ENCODE data around the gene PPP2R3B.
"Not testable (repeated sequence)": the region's sequence is repeated elsewhere in the genome, so short reads cannot be mapped to it uniquely, and the experiment has no call there.

PPP2R3B gene

DNA sequence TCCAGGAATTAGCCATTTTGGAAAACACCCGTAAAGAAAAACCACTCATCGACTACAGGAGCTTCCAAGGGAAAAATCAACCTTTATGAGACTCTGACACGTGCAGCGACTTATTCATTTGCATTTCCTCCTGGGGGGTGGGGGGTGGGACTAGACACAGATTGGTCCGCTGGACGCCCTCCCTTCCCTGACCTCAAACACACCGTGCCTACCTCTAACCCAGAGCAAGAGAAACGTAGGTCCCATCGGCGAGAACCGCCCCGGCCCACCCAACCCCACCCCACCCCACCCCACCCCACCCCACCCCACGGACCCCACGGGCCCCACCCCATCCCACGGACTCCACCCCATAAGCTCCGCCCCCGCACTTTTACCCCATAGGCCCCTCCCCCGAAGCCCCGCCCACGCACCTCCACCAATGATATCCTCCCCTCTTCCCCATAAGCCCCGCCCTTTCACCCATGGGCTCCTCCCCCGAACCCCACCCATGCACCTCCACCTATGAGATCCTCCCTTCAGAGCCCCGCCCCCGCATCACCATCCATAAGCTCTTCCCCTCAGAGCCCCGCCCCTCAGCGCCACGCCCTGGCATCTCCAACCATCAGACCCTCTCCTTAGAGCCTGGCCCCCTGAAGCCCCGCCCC is 69.2 kb downstream of the PPP2R3B start:
- no peak for DNase-seq

DNA sequence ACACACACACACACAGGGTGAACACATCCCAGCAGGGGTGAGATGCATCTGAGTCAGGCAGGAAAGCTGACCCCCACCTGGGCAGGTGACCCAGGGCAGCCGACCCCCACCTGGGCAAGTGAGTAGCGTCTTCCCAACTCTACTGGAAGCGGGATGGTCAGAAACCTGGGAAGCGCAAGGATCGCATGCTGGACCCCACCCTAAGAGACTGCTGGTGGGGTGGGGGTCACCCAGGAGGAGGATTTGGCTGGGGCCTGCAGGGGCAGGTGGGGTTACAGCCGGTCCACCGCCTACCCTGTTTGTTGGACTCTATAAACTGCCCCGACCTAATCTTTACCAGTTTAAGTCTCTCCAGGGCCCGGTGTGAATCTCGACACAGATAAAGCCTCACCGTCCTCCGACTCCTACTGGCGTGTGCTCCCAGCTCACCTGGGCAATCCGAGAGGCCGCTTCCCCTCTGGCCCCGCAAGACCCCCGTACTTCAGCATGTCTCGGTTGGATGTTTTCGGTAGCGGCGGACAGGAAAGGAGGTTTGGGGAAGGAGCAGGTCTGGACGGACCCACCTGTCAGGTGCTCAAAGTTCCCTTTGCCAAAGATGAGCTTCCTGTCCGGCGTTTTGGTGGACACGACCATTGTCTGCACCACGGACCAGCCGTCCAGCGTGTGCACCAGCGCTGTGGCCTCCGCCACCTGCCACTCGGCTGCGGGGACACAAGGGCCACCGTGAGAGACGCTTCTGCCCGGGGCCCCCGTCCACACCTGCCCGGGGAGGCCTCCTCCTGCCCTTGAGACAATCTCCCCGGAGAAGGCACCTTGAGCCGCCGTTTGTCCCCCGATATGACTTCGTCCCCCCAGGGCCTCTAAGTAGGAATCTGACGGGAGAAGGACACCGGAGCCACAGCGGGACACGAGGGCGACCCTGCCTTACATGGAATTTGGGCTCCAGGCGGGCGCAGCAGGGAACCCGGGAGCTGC is 70.1 kb downstream of the PPP2R3B start:
- DNase-seq, result no peak

DNA sequence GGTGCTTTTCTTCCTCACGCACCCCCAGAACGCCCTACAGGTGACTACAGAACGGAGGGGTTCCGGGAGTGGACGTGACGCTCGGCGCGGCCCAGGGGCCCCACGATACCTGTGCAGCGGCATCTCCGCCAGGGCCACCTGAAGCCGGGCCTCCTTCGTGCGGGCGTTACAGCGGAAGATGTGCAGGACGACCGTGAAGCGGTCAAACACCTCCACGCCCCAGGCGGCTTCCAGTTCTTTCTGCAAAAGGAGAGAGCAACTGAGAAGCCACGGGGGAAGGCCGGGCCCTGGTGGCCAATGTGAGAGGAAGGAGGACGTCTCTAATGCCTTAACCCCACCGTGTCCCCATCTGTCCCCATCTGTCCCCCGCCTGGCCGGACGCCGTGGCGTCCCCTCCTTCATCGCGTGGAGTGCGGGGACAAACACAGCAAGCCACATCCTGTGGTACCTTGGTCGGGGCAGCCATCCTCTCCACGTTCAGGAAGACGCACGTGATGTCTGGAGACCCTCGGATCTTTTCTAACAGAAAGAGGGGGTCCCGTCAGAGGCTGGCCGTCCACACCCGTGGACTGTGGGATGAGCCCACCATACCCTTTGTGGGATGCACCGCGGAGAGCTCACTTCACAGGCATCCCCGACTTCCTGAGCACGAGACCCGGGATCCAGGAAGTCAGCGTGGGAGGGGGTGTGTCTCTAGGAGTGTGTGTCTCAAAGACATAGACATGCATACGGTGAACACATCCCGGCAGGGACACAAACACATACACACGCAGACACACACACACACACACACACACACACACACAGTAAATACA is 71.7 kb downstream of the PPP2R3B start:
- DNase-seq, result no peak

DNA sequence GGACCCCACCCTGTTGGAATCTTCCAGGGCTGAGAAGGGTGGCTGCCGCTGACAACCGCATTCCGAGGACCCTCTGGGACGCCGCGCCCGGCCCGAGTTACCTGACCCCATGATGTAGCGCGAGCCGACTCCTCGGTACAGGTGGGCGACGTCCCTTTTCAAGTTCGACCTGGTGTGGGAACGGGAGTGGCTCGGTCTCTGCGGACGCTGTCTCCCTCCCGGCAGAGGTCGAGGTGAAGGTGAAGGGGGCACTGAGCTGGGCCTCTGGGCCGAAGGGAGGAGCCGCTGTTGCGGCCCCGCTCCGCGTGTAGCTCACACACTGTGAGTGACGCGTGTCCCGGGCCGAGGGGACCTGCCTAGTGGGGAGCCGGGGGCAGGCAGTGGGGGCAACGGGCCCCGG is 72.7 kb downstream of the PPP2R3B start:
- DNase-seq, result no peak

DNA sequence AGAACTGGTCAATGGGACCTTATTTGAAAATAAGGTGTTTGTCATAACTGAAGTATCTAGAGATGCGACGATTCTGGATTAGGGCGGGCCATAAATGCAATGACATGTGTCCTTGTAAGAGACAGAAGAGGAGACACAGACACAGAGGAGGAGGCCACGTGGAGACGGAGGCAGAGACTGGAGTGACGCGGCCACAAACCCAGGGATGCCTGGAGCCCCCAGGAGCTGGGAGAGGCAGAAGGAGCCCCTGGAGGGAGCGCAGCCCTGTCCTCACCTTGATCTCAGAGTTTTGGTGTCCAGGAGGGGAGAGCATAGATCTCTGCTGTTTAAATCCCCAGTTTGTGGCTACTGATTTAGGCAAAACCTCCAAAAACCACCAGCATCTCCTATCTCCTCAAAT is 73.2 kb downstream of the PPP2R3B start:
- DNase-seq, result no peak

DNA sequence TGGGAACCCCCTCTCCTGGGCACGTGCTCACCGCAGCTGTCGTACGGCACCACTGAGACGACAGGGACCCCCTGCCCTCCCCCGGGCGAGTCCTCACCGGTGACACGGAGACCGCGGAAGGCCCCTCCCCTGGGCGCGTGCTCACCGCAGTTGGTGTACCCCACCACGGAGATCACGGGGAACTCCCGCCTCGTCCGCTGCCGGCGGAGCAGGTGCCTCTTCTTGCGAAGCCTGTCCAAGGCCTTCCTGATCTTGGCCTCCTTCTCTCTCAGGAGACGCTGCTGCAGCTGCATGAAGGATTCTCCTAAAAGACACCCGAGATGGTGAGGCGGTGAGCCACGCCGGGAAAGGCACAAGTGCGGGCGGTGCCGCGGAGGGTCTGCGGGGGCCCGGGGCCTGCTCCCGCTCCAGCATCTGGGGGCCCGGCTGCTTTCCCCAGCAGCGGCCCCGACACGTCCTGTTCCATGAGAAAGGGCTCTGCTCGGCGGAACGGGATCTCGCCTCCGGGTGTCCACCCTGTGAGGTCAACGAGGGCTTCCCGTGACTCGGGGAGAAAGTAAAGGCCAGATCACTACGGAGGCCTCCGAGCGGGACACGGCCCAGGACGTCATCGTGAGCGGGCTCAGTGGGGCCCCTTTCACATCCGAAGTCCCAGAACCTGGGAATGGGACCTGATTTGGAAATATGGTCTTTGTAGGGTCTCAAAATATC is 73.9 kb downstream of the PPP2R3B start:
- DNase-seq, result no peak

DNA sequence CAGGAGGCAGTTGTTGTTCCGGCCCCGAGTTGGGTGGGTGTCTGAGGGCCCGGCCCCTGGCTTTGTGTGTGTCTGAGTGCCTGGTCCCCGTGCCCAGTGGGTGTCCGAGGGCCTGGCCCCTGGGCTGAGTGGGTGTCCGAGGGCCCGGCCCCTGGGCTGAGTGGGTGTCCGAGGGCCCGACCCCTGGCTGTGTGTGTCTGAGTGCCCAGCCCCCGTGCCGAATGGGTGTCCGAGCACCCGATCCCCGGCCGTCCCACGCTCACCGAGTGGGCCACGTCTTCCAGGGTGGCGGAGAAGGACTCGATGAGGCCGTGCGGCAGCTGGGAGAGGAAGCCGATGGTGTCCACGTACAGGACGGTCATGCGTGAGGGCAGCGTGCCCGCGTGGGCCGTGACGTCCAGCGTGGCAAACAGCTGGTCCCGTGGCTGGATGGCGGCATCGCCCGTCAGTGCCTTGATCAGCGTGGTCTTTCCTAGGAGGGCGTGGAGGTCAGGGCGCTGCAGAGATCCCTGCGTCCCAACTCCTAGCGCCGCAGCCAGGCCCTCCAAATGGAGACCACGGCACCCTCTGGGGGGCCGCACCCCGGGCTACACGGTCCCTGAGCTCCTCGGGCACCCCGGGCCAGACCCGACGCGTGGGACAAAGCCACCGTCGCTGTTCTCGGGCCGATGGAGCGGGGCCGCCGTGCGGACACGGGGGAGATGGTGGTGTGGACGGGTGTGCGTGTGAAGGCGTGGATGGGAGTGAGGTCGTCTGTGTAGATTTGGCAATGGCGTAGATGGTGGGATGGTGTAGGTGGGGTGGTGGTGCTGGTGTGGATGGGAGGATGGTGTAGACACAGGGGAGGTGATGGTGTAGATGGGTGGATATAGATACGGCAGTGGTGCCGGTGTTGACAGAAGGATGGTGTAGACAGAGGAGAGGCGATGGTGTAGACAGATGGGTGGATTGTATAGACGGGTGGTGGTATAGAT is 75.3 kb downstream of the PPP2R3B start:
- no peak for DNase-seq

DNA sequence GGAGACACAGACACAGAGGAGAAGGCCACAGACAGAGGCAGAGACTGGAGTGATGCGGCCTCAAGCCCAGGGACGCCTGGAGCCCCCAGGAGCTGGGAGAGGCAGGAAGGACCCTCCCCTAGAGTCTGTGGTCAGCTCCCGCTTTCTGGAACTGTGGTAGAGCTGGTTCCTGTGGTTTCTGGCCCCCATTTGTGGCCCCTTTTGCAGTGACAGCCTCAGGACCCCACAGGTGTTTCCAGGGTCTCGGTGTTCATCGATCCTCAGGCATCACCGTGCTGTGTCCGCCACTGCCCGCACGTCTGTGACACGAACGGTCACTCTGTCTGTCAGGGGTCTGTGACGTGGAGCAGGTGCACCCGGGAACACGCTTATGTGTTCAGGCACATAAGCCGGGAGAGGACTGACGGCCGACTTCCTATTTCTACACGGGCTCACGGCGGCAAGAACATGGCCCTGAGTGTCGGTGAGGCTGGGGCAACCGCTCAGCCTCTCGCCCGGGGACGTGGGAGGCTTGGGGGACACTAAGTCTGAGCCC is 76.0 kb downstream of the PPP2R3B start:
- DNase-seq, result no peak

DNA sequence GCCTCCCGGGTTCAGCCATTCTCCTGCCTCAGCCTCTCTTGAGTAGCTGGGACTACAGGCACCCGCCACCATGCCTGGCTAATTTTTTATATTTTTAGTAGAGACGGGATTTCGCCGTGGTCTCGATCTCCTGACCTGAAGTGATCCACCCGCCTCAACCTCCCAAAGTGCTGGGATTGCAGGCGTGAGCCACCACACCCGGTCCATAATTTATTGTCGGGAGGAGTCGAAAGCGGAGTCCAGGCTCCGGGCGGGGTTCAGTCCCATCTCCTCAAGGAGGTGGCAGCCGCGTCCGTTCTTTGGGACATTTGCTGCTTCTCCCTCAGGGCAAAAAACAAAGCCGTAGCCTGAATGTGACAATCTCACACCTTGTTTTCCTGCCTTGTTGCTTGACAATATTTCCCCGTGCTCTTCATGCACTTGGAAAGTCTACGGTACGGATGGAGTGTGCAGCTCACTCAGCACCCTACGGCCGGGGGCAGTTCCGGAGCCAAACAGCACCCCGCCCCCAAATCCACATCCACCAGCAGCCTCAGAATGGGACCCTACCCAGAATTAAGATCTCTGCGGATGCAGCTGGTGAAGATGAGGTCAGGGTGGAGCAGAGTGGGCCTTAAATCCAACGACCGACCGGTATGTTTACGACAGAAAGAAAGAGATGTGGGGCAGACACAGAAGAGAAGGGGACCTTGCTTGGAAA is 77.7 kb downstream of the PPP2R3B start:
- no peak for DNase-seq

DNA sequence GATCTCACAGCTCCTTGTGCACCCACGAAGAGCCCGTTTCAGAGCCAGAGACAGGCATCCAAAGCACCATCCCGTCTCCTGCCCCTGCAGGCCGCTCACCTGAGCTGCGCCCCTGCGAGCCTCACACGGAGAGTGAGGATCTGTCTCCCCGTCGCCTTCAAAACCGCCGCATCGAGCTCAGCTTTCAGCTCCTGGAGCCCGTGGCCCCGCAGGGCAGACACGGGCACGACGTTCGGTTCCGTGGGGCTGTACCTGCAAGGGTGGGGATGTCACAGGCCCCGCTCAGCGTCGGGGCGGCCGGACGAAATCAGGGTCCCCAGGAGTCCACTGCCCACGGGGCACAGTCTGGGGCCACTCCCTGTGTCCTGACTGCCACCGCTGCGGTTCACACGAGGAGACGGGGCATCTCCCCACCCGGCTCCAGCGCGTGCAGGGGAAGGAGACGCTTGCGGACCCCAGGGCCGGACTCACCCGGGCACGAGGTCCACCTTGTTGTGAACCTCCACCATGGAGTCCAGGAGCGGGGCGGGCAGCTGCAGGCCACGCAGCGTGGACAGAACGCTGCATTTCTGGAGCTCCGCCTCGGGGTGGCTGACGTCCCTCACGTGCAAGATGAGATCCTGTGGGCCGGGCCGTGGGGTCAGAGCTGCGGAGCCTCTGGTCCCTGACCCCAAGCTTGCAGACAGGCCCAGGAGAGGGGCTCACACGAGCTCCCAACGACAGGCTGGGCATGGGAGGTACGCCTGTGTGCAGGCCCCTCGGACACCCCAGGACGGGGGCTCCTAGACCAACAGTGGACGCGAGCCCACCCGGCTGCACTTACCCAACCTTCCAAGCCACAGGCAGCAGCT is 79.2 kb downstream of the PPP2R3B start:
- DNase-seq, result no peak

DNA sequence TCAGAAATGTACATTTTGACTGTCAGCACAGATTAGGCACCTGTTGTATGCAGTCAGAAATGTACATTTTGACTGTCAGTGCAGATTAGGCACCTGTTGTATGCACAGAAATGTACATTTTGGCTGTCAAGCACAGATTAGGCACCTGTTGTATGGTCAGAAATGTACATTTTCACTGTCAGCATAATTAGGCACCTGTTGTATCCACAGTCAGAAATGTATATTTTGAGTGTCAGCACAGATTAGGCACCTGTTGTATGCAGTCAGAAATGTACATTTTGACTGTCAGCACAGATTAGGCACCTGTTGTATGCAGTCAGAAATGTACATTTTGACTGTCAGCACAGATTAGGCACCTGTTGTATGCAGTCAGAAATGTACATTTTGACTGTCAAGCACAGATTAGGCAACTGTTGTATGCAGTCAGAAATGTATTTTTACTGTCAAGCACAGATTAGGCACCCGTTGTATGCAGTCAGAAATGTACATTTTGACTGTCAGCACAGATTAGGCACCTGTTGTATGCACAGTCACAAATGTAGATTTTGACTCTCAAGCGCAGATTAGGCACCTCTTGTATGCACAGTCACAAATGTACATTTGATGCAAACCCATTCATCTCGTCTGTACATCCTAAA is 80.0 kb downstream of the PPP2R3B start:
- not testable (repeated sequence) for DNase-seq

DNA sequence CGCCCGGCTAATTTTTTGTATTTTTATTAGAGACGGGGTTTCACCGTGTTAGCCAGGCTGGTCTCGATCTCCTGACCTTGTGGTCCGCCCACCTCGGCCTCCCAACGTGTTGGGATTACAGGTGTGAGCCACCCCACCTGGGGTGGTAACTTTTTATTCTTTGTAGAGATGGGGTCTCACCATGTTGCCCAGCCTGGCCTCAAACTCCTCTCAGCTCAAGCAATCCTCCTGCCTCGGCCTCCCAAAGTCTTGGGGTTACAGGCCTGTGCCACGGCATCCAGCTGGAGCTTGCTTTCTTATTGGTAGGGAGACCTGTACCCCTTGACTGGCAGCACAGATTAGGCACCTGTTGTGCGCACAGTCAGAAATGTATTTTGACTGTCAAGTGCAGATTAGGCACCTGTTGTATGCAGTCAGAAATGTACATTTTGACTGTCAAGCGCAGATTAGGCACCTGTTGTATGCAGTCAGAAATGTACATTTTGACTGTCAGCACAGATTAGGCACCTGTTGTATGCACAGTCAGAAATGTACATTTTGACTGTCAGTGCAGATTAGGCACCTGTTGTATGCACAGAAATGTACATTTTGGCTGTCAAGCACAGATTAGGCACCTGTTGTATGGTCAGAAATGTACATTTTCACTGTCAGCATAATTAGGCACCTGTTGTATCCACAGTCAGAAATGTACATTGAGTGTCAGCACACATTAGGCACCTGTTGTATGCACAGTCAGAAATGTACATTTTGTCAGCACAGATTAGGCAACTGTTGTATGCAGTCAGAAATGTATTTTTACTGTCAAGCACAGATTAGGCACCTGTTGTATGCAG is 80.7 kb downstream of the PPP2R3B start:
- DNase-seq, result not testable (repeated sequence)

DNA sequence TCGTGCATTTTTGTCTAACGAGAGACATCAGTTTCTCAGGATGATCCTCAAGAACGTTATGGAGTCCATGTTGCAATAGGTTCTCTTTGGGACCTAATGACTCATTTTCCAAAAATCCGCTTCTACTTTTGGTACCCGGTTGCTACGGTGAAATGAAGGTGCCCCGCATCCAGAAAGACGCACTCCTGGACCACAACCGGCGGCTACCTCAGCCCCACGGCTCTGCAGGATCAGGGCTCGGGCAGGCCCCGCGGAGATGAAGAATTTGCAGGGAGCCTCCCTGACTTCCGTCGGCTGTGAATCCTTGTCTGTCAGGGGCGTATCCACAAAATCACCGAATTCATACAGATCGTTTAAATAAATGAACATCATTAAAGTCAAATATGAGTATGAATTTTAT is 83.7 kb downstream of the PPP2R3B start:
- no peak for DNase-seq

DNA sequence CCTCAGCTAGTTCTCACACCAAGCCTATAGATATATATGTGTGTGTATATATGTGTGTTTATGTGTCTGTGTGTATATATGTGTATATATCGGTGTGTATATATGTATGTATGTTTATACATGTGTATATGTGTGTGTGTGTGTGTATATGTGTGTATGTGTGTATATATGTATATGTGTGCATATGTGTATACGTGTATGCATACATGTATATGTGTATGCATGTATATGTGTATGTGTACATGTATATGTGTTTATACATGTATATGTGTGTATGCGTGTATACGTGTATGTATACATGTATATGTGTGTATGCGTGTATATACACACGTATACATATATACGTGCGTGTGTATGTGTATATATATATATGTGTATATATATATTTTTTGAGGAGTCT is 86.4 kb downstream of the PPP2R3B start:
- no peak for DNase-seq

DNA sequence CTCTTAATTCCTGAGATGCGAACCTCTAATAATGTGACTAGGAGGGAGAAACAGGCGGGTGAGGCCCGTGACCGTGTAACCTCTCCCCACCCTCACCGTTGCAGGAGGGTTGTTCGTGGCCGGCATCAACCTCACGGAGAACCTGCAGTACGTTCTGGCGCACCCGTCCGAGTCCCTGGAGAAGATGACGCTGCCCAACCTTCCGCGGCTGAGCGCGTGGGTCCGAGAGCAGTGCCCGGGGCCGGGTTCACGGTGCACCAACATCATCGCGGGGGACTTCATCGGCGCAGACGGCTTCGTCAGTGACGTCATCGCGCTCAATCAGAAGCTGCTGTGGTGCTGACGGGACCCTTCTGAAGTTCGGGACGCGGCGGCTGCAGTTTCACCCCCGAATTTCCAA is 87.7 kb downstream of the PPP2R3B start:
- DNase-seq, result no peak

DNA sequence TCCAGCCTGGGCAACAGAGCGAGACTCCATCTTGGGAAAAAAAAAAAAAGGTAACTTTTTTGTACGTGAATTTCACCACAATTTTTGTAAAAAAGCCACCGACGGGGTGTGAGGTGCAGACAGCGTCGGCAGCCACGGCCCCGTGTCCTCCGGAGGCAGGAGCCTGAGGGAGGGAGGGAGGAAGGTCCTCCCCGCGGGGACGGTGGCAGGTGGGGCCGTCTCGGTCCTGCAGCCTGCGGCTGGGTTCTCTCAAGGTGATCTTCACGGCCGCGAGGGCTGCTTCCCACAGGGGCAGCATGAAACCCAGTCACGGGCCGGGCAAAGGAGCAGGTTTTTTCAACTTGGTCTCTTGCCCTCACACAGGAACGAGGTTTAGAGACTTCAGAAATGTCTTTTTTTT is 91.6 kb downstream of the PPP2R3B start:
- DNase-seq, result no peak

DNA sequence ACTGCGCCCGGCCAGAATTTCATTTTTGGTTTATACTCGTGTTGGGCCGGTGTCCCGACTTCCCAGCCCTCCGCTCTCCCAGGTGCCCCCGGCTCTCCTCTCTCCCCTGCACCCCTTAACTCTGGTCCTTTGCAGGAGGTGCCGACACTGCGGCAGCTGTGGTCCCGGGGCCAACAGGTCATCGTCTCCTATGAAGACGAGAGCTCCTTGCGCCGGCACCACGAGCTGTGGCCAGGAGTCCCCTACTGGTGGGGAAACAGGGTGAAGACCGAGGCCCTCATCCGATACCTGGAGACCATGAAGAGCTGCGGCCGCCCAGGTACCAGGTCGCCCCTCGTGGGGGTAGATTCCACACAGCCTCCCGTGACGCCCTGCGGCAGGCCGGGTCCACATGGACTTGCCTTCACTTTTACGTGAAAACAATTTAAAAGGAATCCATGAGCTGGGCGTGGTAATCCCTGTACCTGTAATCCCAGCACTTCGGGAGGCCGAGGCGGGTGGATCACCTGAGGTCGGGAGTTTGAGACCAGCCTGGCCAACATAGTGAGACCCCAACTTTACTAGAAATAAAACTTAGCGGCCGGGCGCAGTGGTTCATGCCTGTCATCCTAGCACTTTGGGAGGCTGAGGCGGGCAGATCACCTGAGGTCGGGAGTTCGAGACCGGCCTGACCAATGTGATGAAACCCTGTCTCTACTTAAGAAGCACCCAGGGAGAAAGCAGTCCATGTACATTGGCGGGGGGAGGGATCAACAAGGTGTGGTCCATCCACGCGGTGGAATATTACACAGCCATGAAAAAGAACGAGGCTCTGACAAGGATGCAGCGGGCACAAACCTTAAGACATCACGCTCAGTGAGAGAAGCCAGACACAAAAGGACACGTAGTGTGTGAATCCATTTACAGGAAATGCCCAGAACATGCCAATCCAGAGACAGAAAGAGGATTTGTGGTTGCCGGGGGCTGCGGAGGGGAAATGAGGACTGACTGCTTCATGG is 93.5 kb downstream of the PPP2R3B start:
- no peak for DNase-seq

All from activated CD8-positive, alpha-beta memory T cell treated with anti-CD3 and anti-CD28 coated beads, Interleukin-2, amount 50 U/mL, for 48 hours (primary cell).